ENCODE results near the gene DLG2.
A peak's percentile ranks its signal among the peaks of the same experiment; 100 is the strongest.
"Not testable (repeated sequence)": the region's sequence is repeated elsewhere in the genome, so short reads cannot be mapped to it uniquely, and the experiment has no call there.

DLG2 gene

DNA sequence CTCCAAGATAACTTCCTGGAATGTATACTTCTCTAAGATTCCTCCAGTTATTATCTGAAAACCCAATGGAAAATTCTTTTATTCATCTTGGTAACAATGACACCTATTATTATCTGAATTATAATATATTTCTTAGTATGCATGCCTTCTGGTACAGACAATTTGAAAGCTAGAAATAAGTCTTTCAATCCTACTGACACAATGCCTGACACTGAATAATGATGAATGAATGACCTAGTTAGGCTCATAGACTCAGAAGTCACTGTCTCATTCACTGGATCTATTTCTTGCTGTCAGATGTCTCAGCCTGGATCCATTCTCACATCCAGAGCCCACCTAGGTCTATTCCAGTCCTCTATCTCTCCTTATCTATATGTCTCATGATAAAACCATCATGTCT is 1214.3 kb downstream of the DLG2 start:
- no peak for DNase-seq

DNA sequence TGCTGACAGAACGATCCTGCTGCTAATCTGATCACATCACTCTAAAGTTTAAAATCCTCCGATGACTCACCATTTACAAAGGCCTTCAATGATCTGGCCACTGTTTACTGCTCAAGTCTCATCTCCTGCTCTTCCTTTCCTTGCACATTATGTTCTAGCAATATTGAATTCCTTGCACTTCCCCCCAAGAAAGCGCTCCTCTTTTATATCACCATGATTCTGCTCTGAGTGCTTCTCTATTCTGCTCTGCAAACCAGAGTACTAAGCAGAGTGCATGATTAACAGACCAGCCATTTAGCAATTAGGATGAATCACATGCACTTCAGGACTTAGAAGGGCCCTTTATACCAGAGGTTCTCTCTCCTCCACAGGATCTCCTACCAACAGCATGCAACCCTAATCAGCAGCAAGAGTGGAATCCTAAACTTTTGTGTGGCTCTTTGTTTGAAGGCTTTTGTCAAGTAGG is 1218.2 kb downstream of the DLG2 start:
- no peak for DNase-seq

DNA sequence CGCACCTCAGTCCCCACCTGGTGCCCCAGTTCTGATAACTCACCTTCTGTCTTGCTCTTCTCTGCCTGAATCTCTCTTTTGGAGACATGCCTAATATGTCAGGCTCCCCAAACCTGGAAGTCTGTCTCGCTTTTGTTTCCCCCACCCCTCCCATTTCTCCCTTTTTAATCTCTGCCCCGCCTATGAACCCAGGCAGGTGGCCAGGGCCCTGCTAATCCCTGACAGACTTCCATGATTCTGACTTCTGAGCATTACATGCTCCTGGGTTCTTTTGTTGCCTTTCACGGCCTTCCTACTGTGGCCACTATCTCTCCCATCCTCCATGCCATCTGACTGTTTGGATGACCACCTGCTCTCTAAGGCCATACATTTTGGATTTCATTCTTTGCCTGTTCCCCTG is 1220.1 kb downstream of the DLG2 start:
- DNase-seq: no peak

DNA sequence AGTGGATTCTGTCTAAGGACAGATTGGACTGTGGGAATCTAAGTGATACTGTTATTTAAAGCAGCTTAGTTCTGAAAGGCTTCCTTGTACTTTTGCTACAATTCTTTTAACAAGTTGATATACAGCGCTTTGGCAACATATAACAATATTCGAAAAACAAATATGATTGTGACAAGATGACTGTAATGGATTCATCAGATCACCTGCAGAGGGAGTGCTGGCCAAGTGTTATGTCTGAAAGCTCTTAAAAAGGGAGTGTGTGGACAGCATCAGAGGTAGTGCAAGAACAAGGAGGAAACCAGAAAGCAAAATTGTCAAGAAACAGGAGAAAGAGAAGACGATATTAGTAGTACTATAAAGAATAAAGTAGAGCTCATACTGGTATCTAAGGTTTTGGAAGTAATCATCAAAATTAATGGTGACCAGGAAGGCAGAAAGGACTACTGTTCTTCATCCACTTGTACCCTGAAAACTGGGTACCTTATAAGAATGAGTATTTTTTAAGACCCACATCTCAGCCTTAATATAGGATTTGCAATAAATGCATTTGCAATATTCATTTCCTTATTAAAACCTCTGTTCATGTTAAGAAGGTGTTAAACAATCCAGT is 1229.0 kb downstream of the DLG2 start:
- no peak for DNase-seq

DNA sequence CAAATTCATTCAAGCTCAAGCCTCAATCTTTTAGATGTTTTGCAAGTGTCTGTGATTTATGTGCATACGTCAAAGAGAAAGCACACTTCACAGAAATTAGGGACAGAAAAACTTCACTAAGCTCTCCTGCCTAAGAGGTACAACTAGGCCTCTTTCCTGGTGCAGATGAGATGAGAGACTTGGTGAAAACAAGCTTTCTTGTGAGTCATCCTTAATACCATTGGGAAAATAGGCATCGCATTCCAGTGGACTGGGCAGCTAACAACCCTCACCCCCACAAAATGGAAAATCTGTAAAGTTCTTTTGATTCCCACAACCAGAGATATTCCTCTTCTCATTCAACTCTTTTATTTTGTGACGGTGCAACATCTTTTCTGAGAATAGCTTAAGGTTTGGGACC is 1230.6 kb downstream of the DLG2 start:
- no peak for DNase-seq

DNA sequence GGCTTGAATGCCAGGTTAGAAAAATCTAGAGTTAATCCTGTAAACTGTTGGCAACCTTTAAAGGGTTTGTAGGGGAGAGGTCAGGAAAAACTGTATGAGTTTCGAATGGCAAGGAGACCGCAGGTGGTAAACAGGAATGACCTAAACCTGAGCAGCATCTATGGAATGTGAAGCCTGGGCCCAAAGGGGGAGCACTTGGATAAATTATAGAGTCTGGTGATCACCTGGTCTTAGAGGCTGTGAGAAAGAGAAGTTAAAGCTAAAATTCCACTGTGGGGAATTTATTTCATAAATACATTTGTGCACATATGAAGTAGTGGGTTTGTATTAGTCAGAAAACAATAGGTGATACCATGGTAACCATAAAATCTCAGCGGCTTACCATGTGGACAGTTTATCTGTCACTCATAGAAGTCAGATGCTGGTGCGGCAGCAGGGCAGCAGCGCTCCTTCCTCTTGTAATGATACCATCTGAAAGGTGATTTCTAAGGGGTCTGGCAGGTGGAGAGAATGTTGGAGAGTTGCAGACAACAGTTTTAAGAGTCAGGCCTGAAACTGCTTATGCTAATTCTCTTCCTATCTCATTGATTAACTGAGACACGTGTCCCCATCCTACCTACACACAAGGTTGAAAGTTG is 1236.6 kb downstream of the DLG2 start:
- no peak for DNase-seq

DNA sequence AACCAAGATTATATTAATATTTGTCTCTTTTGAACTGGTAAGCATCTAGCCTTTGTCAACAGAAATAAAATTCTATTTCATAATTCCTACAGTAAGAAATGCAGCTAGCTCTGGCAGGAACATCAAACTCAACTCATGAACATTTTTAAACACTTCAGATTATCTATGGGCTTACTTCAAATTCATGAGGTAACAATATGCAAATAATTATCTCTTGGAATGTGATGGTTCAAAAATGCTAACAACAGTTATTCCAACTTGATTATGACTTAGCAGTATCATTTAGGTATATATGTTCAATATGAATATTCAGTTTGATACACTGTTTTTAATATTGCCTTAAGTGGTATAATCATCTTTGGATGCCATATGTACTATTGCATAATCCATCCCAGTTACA is 1237.4 kb downstream of the DLG2 start:
- no peak for DNase-seq

DNA sequence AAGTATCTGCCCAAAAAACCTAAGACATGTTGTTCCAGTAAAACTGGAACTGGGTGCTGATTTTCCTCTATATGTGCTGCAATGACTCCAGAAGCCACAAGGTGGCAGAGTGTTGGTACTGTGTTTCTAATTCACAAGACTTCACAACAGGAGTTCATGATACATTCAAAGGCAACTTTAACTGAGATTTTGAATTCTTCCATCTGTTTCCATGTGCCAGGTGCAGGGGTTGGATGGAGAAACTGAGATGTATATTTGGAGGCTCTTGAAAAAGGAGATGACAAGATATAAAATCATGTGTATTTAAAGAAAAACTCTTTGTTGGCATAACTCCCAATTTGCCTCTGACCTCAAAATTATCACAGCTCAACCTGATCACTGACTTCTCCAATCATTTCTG is 1242.4 kb downstream of the DLG2 start:
- peak; percentile 3 for DNase-seq

DNA sequence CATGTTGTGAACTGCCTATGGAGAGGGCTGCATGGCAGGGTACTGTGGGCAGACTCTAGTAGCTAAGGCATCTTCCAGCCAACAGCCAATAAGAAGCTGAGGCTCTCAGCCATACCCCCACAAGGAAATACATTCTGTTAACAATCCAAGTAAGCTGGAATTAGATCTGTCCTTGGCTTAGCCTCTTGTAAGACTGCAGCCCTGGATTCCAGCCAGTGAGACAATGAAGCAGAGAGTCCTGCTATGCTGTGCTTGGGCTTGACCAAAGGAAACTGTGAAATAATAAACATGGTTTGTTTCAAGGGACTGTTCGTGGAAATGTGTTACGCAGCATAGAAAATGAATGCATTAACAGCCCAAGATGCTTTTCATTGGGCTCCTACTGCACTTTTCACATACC is 1243.6 kb downstream of the DLG2 start:
- no peak for DNase-seq

DNA sequence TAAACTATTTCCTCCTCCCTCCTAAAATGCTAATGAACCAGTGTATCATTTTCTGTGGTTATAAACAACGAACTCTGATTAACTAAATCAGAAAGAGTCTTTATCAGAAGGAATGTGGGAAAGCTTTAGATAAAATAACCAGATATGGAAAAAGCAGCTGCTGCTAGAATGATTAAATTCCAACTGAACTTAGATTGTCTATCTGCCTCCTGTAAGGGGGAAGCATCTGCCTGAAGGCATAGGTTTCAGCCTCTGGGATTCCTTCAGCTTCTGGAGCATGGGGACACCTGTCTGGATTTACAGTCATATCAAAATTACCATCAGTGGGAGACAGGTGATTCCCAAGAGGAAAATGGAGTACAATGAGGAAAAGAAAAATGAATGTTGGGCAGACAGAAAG is 1245.5 kb downstream of the DLG2 start:
- no peak for DNase-seq

DNA sequence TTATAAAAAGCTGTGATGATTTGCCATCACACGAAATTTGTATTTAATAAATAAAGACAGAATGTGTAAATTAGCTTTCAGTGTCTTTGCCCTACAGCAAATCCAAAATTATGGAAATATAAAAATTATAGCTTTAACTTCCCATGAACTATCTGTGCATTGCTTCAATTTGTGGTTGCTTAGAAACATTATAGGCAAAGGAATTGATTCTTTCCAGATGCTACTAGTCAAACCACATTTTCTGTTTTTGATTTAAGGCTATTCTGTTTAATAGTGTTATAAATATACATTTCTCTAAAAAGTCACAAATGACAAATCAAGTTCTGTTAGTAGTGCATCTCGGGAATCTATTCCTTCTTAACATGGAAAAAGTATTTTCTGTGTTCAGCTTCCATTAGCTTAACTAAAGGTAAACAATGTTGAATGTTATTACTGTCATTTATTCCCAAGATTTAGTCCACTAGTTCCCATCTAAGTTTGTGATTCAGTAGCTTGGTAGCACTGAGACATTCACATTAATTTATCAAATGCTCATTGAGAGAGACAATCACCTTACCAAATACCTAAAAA is 1254.7 kb downstream of the DLG2 start:
- no peak for DNase-seq

DNA sequence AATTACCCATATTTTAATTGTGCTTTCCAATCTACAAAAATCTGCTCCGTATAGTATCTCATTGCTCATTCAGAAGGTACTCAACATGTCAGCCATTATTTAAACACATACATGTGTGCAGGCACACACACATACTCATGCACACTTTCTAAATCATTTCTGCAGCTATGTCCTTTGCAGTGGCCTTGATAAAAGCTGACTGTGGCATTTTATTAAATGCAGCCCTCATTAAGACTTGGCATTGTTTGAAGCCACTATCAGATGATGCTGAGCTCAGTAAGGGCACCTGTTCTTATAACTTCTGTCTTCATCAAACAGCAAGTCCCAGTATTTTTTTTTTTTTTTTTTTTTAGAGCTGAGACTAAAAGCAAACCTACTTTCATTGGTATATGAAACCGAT is 1269.1 kb downstream of the DLG2 start:
- DNase-seq: no peak

DNA sequence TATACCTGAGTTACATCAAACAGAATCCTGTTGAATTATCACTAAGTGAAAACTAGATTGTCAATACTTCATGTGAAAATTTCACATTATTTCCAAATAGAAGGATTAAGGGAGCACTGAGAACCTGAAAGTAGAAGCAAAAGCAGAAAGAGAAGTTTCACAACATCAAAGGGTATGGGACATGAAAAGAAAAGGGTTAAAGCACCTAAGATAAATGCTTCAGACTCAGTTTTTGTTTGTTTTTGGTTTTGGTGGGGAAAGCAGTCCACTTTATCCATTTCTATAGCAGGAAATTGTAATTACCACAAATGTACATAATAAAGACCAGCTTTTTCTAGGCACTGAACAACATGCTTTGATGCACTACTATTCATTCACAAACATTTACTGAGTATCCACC is 1271.2 kb downstream of the DLG2 start:
- no peak for DNase-seq

DNA sequence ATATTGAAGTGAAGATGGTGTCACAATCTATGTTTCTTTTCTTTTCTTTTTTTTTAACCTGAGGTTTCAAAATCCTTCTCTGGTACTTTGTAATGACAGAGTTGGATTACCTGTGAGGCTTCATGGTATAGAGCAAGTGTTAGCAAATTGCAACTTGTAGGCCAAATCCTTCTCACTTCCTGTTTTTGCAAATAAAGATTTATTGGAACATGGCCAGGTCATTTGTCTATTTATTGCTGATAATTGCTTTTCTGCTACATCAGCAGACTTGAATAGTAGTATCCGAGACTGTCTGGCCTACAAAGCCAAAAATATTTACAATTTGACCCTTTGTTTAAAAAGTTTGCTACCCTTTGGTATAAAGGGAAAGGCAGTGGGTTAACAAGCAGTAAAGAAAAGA is 1281.5 kb downstream of the DLG2 start:
- no peak for DNase-seq

DNA sequence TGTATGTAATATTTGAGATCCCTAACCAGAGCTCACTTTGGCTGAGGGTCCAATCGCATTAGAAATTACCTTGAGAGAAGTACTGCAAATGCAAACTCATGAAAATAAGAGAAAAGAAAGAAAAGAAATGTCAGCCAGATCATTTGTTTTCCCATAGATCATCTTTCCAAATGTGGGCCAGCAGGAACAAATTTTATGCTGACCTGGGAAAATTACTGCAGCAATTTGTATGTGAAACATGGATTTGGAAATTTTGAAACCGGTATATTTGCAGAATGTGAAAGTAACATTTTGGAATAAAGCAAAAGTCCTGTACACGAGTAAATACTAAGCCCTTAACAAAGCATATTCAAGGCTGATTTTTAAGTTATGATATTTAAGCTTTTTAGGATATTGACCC is 1282.1 kb downstream of the DLG2 start:
- DNase-seq: no peak

DNA sequence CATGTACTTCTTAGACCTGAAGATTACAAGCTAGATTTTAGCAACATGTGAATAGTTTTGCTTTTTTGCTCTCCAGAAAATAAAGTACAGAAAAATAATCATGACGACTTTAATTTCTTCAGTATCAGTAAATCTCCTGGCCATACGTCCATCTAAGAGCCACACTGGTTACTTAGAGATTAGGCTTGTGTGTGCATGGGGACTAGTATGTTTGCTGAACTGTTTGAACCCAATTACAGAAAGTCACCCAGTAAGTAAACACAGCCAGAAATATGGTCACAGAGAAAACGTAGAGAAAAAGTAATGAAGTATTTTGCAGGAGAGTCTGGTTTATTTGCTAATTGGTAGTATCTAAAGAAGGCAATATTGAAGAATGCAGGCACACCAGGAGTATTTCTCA is 1287.3 kb downstream of the DLG2 start:
- DNase-seq: no peak

DNA sequence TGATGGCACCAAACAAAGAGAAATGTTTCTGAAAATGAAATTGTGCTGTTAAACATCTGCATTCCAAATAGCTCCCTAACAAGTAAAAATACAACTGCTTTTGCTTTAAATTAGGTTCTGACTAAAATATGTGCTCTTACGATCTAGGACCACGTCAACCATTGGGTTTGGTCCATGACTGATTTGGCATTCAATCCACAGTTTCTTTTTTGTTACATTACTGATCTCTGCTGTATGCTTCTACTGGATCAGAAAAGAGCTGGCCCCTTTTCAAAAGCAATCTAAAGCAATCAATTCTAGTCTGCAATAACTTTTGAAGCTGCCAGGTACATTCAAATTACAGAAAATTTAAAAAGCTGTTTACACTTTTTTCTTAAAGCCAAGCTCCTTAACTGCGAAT is 1293.9 kb downstream of the DLG2 start:
- DNase-seq: no peak

DNA sequence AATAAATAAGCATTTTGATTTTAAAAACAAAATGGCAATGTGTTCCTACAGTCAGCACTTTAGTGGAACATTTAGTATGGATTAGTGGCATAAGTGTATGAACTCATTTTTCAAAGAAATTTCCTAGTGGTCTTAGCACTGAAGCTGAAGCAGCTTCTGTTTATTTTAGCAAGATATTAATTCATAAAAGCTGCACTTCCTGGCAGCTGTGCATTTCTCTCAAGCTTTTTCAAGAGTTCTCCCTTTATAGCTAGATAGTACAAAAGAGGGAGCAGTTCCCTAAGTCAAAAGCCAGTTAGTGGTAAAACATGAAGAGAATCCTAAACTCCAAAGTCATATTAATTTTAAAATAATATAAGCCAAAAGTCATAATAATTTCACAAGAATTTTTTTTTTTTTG is 1304.9 kb downstream of the DLG2 start:
- DNase-seq: no peak

DNA sequence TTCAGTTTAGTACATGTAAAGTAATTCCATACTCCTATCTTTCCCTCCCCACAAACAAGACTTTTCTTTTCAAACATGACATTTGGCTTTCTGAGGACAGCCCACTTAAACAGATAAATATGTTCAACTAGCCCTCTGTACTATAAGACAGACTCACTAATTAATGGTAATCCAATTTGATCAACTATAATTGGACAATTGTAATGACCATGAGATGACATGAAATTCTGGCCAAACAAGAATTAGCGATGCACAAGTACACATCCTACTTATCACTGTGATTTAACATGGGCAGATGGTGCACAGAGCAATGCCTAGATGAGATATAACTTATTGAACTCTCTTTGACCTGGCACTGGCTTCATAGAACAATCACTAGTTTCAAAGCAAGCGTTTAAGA is 1307.3 kb downstream of the DLG2 start:
- DNase-seq: no peak

DNA sequence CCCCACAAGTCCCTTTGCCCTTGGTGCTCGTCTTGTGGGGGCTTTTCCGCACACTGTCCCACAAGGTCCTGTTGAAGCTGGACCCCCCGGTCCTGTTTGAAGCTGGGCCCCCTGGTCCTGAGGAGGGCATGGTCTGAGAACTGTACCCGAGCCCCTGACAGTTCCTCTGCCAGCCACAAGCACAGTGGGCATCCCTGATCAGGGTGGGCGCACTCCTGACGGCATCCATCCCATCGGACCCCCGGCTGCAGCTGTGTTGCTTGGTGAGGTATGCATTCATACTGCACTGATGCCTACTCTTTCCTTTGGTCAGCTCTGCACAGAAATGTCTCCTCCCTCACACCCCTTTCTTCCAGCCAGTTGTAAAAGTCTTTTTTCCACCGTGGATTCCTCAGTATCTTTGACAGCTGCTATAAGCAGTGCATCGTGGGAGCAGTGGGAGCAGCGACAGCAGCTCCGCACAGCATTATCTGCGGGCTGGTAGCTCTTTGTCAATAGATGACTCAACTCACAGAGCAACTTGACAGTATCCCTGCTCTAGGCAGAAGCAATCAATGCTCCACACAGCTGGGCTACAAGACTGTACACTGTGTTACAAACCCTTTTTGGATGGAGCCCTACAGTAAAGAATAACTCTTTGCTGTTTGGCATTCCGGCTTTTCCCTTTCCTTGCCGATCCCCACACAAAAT is 1310.1 kb downstream of the DLG2 start:
- no peak for DNase-seq

DNA sequence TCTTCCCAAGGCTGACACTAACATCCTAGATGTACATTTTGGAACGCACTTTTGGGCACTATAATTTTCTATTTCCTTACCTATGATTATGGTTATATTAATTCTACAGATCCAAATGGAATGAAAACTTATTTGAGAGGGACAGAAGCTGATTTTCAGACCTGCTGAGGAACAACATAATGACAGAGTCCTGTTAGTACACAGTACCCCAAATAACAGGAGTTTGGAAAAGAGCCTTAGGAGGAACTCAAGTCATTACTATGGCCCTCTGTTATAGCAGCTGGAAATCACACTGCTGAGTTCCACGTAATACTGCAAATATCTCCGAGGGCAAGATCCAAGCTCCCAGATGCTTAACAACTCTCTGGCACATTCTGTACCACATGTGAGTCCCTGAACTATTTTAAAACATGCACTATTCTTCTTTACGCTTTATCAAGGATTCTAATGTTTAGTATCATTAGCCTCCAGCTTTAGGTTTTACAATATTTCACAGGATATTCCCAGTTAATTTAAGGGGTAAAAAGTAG is 1313.2 kb downstream of the DLG2 start:
- DNase-seq: no peak

DNA sequence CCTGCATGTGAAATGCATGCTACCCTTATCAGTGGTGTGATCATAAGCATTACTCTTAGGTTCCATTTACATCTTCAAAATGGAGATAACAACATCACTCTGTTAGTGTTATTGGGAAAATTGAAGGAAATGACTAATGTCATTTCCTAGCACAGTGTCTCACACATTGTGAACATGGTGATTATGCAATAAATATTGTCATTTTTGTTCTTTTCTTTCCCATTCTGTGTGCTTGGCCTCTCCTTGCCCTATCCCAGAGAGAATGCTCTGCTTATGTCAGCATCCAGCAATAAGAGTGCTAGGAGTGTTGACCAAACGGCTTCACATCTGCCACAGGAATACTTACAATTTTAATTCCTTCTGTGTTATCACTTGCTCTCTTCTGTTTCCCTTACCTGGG is 1316.9 kb downstream of the DLG2 start:
- no peak for DNase-seq

DNA sequence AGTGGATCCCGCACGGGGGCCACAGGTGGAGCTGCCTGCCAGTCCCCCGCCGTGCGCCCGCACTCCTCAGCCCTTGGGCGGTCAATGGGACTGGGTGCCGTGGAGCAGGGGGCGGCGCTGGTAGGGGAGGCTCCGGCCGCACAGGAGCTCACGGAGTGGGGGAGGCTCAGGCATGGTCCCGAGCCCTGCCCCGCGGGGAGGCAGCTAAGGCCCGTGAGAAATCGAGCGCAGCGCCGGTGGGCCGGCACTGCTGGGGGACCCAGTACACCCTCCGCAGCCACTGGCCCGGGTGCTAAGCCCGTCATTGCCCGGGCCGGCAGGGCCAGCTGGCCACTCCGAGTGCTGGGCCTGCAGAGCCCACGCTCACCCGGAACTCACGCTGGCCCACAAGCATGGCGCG is 1318.7 kb downstream of the DLG2 start:
- not testable (repeated sequence) for DNase-seq

DNA sequence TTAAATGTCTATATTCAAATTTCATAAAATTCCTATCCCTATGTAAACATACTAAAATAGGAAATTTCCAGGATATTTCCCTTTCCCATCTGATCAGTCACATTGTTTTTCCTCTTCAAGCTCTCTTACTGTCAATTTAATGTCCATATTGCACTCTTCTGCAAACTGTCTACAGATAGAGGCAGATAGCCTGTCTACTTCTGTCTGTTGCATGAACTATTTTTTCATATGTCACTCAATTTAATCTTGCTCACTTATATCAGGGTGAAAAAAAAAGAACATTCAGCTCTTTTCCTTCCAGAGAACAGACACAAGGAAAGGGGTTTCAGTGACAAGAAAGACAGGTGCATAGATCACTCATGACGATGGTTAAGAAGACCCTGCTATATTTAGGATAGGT is 1327.1 kb downstream of the DLG2 start:
- no peak for DNase-seq
